ENCODE data around the gene NAP1L1. TPM values are rescaled to one million over a fixed set of nuclear protein-coding genes. Genes with fewer than 3 reads are reported as not detected.
A peak's percentile ranks its signal among the peaks of the same experiment; 100 is the strongest.

NAP1L1 gene
- total RNA-seq, 4 donors from 2014 or later: 175 to 544 (median 399) TPM

DNA sequence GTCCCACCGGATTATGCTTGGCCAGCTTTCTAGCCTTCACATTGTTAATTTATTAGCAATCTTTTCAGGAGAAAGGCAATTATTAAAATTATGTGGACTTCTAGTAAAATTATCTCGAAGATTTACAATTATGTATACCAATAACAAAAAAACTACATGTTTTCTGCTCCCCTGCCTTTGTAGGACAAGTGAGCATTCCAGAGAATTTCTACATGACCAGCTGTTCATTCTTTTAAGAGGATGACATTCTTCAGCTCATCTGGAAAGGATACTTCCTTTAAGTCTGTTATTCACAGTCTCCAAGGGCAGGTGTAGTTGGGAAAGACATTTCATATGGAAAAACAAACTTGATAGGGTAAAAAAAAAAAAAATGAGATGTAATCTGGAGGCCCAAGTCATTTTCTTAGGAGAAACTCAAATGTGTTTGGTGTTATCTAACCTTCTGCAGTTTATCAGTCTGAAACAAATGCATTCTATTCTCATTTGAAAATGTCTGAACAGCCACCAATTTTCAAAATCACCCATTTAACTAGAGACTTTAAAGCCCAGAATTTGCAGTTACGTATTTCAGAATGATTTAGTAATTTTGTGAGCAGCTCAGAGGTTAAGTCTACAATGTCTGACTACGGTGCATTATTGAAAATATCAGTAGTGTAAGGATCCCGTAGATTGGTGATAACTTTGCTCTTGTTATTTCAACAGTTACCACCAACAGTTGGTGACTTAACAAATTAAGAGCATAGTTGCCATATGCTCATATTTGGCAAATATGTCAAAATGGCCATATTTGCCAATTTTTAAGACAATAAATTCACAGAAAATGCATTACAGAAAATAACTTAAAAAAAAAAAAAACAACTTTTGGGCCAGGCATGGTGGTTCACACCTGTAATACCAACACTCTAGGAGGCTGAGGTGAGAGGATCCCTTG, 51.1 kb downstream of the NAP1L1 start:
- Histone ChIP-seq H3K4me3 (peak overlapping the region in 1 of 2 donors; percentile 89), H3K27ac (peak overlapping the region; percentile 97), H3K4me1 (no peaks in the 10 kb centered on the region), H3K27me3 (no peaks in the 10 kb centered on the region), H3K9me3 (no peaks in the 10 kb centered on the region), H3K36me3 (no peaks in the 10 kb centered on the region)
- no peak for DNase-seq
- intact Hi-C loops (cut with DNase I; ENCODE audit: low total_unique reads): no loop called here
- no peak for TF ChIP-seq POLR2A (IDR thresholded peaks at IDR 0.05)
- TF ChIP-seq, protein P1, sequence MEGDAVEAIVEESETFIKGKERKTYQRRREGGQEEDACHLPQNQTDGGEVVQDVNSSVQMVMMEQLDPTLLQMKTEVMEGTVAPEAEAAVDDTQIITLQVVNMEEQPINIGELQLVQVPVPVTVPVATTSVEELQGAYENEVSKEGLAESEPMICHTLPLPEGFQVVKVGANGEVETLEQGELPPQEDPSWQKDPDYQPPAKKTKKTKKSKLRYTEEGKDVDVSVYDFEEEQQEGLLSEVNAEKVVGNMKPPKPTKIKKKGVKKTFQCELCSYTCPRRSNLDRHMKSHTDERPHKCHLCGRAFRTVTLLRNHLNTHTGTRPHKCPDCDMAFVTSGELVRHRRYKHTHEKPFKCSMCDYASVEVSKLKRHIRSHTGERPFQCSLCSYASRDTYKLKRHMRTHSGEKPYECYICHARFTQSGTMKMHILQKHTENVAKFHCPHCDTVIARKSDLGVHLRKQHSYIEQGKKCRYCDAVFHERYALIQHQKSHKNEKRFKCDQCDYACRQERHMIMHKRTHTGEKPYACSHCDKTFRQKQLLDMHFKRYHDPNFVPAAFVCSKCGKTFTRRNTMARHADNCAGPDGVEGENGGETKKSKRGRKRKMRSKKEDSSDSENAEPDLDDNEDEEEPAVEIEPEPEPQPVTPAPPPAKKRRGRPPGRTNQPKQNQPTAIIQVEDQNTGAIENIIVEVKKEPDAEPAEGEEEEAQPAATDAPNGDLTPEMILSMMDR (IDR thresholded peaks at IDR 0.05): no peak

DNA sequence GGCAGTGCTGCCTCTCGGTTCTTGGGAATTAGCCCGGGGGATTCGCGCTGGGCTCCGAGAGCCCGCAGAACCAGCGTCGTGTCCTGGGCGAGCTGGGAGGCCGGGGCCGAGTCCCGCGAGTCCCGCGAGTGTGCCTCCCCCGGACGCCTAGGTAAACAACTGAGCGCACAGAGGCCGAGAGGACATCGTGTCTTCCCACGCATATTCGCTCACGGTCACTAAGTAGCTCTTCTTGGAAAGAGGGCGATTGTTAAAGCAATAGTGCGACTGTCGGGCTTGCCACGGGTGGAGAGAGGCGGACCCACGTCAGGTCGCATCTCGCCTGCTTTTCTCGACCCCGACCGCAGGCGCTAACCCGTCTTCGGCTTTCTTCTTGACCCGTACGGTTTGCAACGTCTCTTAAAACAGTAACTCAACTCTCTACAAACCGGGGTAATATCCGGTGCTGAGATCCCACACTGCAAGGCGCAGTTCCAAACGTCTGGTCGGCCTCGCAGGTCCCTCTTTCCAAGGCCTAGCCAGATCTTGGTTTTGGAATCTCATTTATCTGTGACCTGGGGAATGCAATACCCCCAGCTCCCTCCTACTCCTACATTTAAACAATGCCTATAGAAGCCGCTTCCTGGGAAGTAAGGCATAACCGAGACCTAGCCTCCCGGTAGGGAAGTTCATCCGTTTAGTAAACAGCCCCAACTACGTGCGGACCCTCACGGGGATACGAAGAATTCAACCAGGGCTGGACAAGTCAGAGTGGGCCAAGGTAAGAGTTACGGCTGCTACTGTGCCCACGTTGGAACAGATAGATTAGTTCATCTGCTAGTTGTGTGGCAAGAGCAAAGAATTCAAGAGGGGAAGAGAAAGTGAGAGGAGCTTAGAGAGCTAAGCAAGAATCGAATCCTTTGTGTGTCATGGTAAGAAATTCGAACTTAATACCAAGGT, 52.2 kb downstream of the NAP1L1 start:
- intact Hi-C loops (cut with DNase I; ENCODE audit: low total_unique reads): no loop called here

DNA sequence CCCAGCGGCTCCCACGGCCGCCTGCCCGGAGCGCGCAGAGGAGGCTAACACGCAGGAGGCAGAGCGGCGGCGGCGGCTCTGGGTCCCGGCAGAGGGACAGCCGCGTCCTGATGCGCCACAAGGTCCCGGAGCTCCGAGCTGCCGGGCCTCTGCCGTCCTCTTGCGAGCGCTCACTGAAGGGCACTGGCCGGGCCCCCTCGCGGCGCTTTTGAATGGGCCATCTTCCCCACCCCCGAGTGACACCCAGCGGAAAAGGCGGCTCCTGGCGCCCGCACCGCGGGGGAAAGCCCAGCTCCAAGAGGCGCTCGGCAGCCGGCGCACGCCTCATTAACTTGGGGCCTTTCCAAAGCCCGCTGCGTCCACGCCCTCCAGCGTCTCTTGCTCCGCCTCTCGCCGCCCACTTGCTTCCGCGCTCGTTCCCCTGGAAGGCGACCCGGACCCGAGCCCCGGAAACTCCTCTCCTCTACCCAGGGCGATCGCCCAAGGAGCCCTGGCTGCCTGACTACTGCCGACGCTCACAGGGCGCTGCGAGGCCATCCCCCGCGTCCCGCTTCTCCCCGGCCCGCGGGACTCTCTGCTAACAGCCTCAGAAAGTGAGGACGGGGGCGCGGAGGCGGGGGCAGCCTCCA, 53.0 kb downstream of the NAP1L1 start, which contains the start of gene PHLDA1:
TSS of gene PHLDA1 (minus strand) at position 363 of the 629 bp plus-strand sequence.
- Histone ChIP-seq H3K27ac (peak within 1 kb of the TSS; percentile 97), H3K4me1 (no peaks in the 10 kb centered on the region), H3K36me3 (no peaks in the 10 kb centered on the region), H3K4me3 (peak within 1 kb of the TSS; percentile 89 to 98), H3K9me3 (no peaks in the 10 kb centered on the region), H3K27me3 (no peaks in the 10 kb centered on the region)
- peak; percentile 85 to 90 for TF ChIP-seq POLR2A (IDR thresholded peaks at IDR 0.05)
- TF ChIP-seq, protein P1 (IDR thresholded peaks at IDR 0.05): peak; percentile 34 to 72 (median 52)
- peak; percentile 94 to 95 for DNase-seq
- intact Hi-C loops (cut with DNase I; ENCODE audit: low total_unique reads): no loop called here

More for the DNA sequence above, 52.2 kb downstream of the NAP1L1 start:
- H3K27ac ChIP-seq: peak overlapping the region; percentile 97
- peak overlapping the region; percentile 89 to 98 for H3K4me3 ChIP-seq
- no peaks in the 10 kb centered on the region for H3K36me3 ChIP-seq
- DNase-seq: peak in 1 of 2 donors; percentile 43
- no peak for TF ChIP-seq POLR2A (IDR thresholded peaks at IDR 0.05)
- TF ChIP-seq, protein P1 (IDR thresholded peaks at IDR 0.05): no peak
- H3K27me3 ChIP-seq: no peaks in the 10 kb centered on the region
- no peaks in the 10 kb centered on the region for H3K4me1 ChIP-seq
- no peaks in the 10 kb centered on the region for H3K9me3 ChIP-seq

DNA sequence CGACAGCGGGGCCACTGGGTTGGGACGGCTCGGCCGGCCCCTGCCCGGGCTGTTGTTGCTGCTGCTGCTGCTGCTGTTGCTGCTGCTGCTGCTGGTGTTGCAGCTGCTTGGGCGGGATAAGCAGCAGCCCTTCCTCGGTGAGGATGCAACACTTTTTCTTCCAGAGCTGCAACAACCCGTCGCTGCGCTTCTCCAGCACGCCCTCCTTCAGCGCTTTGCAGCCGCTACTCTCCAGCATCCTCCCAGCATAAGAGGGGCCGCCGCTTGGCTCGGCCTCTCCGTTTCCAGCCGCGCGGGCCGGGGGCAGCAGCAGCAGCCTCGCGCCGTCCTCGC, 53.4 kb downstream of the NAP1L1 start:
- TF ChIP-seq, protein P1 (IDR thresholded peaks at IDR 0.05): no peak
- no peak for TF ChIP-seq POLR2A (IDR thresholded peaks at IDR 0.05)
- no peaks in the 10 kb centered on the region for H3K27me3 ChIP-seq
- DNase-seq: no peak
- peak overlapping the region; percentile 97 for H3K27ac ChIP-seq
- peak overlapping the region; percentile 89 to 98 for H3K4me3 ChIP-seq
- H3K36me3 ChIP-seq: no peaks in the 10 kb centered on the region
- H3K9me3 ChIP-seq: no peaks in the 10 kb centered on the region
- intact Hi-C loops (cut with DNase I; ENCODE audit: low total_unique reads): no loop called here
- H3K4me1 ChIP-seq: no peaks in the 10 kb centered on the region

Measured in uterus (tissue), 4 donors.